NCI-H1092 treated with DMSO at 0.1 percent for 48 hours (cell line): ENCODE measurements around the gene ZFHX3.
A peak's percentile ranks its signal among the peaks of the same experiment; 100 is the strongest.

Experiments
- DNase-seq: peaks from one replicate; lab custom pipeline; 2025; lab: John Stamatoyannopoulos, UW

The ZFHX3 gene

DNA sequence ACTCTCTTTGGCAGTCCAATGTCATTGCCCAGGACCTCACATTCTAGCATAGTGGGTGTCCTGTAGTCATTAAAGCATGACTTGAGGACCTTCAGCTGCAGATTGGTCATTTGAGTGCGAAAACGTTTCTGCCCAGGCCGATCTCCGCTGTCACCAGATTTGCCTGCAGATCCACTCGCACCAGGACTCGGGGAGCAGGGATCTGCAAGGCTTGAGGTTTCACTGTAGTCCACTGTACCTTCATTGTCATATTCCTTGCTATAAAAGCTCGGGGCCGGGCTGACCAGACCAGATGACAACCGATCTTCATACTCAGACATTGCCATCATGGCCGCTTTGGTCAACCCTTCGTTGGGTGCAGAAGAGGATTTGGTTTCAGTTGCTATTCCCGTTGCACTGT is 254.2 kb downstream of the ZFHX3 start:
- no peak for DNase-seq

DNA sequence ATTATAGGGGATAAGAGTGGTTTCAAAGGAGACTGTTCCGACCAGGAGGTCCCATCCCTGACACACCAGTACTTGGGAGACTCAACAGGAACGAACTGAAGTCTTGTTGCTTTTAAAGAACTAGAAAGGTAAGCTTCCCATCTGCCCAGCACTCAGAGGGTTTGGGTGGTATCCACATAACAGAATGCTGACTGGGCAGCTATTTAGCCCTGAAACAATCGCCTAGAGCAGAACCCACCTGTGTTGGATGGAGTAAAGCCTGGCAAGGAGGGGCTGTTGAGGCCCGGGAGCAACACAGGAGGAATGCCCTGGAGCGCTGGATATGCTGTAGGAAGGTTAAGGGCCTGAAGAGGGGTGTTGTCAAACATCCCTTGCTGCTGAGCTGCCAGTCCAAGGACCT is 254.9 kb downstream of the ZFHX3 start:
- DNase-seq: no peak

DNA sequence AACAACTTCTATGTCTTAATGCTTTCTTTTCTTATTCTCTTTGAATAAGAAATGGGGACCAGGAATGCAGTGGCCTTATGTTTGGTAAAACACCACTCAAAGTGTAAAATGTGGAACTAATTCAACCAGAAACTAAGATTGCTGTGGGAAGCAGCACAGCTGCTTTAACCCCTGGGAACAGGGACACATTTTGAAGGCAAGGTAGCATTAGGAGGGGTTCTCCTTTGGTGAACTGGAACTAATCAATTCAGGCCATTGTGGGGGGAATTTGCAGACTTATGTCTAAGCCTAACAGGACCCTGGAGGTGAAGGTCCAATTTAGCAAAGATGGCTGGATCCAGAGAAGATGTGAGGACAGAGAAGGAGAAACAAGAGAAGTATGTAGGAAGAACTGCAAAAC is 256.1 kb downstream of the ZFHX3 start:
- no peak for DNase-seq

DNA sequence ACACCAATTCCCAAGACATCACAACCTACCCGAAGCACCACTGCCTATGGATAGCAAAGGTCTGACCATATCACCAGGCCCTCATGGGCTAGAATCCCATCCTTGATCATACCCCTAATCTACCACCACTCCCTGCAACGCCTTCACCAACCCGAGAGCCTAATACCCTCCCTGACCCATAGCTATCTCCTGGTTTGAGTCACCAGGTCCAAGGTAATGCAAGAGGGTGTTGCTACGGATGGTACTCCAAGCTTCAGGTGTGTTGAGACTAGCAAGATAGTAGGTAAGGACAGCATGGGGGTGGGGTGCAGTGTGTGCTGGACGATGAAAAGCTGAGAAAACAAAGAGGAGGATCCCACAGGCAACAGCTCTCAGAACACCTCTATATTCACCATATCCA is 258.0 kb downstream of the ZFHX3 start:
- no peak for DNase-seq

DNA sequence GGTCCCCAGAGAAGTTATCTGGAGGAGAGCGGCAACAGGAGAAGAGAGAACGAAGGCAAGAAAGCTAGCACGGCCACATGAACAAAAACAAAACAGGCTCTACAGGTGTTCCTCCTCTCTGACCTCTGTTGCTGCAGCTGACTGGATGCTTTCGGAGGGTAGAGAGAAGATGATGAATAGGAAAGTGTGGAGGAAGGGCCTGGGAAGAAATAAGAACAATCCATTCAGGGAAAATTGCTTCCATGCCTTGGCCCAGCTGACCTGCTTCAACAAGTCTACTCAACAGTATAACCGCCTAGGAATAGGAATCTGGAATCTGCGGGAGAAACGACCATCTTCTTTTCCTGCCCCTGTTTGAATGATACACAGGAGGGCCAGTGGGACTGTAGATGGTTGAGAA is 258.5 kb downstream of the ZFHX3 start:
- no peak for DNase-seq

DNA sequence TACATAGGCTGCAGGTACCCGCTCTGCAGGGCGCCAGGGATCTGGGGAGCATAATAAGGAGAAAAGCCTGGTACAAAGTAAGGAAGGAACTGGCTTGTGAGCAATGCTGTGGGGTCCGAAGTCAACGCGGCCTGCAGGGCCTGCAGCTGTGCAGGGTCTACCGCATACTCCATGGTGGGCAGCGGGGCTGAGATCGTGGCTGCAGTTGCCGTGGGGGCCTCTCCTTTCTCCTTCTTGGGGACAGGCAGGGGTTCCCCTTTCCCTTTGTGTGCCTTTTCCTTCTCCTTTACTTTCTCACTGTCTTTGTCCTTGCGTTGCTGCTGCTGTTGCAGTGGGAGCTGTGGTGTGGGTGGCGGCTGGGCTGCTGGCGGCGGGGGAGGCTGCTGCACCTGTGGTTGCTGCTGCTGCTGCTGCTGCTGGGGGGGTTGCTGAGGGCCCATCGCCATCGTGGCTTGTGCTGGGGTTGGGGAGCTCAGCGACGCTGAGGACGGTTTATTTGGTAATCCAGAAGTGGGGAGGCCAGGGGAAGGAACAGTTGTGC is 259.6 kb downstream of the ZFHX3 start:
- no peak for DNase-seq

DNA sequence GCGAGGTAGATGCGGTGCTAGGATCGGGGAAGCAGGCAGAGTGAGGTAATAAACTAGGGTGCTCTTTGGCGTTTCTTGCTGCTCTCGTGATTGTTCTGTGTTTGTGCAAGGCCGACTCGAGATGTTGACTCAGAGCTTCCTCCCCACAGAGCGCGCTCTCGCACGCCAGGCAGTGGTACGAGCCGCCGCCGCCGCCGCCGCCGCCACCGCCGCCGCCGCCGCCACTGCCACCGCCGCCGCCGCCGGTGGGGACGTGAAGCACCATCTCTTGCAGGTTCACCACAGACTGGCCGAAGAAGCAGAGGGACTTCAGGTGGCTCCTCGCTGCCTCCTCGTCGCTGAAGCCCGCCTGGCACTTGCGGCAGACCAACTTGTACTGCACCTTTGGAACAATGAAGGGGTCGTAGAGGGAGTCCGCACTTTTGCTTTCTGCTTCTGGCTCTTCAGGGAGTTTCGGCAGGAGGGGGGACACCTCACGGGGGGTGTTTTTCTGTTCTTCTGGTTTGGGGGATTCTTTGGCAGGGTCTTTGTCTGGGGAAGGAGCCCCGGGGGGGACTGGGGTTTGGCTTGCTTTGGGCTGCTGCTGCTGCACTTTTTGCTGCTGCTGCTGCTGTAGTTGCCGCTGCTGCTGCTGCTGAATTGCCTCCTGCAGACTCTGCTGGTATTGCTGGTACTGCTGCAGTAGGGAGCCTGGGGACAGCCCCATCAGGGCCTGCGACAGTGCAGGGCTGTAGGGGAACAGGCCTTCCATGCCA is 260.2 kb downstream of the ZFHX3 start:
- peak; percentile 49 for DNase-seq

DNA sequence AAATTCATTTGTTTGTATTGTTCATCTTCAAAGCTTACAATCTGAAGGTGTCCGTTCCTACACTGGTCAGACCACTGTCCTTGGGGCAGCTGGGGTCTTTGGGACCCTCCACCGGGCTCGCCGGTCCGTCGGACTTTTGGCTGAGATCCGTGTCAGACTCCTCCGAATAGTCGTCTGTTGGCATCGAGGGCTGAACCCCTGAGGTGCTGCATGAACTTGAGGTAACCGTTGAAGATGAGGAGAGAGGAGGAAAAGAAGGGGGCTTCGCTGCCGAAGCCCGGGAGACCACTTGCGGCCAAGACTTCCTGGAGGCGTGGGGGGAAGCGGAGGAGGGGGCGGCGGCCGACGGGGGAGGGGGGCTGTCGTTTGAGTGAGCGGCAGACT is 260.8 kb downstream of the ZFHX3 start:
- no peak for DNase-seq

DNA sequence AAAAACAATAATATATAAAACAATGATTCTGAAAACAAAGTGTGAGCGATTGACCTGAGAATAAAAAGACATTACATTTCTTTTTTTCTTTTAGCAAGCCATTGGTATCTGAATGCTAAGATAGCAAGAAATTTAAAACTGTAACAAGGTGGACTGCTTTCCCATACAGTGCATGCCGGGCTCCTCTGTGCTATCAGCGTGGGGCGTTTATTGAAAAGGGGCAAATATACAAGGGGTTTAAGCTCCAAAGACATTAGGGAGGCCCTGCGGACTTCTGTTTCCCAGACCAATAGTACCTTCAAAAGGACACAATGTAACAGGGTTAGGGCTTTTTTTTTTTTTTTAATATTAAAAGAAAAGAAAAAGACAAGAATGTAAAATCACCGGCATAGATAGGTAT is 261.3 kb downstream of the ZFHX3 start:
- no peak for DNase-seq

DNA sequence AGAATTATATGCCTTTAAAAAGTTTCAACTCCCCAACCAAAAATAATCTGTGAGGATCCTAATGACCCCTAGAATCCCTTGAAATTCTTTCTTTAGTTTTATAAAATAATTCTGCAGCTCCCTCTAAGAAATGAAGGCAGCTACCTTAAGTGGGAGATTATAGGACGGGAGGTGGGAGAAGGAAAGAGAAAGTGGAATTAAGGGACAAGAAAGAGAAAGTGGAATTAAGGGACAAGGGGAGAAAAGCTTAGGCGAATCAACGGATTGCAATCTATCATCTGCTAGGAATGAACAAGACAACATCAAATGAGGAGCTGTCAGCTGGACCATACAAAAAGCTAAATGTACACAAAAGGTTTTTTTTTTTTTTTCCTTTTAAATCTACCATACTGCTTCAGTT is 262.0 kb downstream of the ZFHX3 start:
- no peak for DNase-seq

DNA sequence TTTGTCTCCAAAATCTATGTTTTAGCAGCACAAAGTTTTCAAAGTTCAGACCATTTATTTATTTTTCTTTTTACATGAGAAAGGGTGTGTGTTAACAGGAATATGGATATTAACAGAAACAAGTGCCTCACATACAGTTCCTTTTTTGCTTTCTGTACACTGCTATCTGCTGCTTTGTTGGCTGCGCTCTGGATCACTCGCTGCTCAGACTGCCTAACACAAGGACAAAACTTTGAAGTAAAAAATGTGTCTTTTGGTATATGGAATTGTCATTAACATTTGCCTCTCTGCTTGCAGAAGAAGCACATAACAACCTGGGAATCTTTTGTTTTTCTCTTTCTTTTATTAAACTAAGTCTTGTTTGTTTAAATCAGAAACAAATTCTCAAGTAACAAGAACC is 262.8 kb downstream of the ZFHX3 start:
- no peak for DNase-seq

DNA sequence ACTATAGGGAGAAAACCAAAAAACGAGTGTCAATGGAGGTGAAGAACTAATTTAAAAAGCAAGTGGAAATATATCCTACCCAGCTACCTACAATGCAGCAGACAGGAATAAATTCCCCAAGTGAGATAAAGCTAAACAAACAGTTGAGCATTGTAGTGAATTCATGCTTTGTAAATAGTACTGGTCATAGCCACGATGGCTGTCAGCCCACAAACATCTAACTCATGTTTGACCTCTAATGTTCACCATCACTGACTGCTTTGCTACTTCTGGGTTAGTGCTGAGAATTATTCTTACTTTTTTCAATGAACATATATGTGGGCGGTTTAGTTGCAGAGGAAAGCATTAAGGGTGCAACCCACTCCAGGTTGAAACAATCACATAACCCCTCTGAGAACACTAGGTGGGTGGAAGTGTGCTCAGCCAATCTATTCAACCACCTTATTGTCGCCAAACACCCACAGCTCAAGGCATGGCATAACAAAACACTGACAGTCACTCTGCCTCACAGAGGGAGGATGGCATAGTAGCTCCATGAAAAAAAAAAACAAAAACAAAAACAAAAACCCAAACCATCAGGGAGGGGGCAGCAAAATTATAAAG is 264.1 kb downstream of the ZFHX3 start:
- DNase-seq: no peak

DNA sequence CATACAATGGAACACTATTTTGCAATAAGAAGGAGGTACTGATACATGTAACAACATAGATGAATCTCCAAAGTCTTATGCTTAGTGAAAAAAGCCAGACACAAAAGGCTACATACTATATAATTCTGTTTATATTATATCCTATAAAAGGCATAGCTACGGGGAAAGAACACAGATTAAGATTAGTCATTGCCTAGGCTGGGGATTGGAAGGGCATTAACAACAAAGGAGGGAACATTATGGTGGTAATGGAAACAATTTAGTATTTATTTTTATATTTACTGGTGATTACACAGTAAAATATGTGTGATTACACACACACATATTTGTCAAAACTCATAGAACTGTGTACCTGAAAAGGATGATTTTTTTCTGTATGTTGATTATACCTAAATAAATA is 278.1 kb downstream of the ZFHX3 start:
- no peak for DNase-seq

DNA sequence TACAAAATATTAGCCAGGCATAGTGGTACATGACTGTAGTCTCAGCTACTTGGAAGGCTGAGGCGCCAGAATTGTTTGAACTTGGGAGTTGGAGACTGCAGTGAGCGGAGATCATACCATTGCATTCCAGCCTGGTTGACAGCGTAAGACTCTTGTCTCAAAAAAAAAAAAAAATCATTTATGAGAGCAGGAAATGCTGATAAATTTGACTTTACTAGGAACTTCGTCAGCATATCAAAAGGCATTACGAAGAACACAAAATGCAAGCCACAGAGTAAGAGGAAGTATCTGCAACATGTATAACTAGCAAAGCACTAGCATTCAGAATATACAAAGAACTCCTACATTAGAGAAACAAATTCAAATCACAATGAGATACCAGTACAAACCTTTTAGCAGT is 279.3 kb downstream of the ZFHX3 start:
- DNase-seq: no peak

DNA sequence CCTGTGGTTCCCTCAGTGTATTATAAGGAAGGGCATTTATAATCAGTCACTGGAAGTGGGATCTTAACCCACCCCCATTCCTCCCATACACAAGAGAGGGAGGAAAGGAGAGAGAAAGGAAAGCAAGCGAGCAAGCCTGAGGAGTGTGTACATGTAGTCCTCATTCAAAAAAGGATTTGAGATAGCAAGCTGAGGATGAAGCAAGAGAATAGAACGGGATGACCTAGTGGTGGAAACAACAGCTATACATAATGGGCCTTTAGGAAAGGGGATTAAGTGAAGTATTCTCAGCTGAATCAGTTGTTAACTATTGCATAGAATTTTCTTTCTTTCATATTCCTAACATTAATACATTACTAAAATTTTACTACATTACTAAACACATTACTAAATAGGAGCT is 281.4 kb downstream of the ZFHX3 start:
- no peak for DNase-seq

DNA sequence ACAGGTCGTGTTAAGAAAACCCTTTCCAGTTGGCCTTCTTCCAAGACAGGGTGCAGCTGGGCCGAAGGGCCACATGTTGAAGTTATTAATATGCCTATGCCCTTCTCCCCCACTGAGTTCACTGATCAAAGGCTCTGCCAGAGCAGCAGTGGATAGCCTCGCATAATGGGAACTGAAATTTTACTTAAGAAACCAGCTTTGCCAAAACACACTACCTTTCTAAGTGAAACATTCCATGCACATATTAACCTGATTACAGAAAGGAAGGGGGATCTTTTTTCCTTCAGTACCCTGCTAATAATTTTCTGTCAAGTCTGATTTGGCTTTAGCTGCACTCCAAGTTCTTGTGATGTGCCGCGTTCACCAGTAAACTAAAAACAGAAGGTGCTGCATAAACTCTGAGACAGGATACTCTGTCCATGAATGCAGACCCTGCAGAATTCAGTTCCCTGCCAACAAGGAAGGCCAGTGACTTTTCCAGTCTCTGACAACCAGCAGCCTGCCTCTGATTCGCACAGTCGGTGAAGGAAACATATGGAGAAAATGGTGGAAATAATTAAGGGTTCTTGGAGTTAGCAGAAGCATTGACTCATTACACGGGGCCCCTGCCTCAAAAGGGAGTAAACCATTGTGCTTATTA is 283.8 kb downstream of the ZFHX3 start:
- no peak for DNase-seq

DNA sequence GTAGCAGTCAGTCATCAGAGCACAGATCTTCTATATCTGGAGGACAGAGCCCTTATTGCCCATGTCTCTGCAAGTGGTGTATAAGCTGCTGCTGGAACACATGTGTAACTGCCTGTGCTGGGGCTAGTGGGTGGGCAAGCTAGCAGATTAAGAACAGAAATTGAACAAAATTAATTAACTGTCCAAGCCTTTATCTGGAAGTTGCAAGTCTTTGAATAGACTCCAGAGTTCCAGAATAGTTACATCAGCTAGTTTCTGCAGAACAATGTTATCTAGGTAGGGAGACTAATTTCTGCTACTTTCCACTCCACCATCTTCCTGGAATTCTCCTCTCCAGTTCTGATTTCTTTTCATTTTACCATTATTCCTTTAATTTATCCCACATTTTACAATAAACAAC is 287.3 kb downstream of the ZFHX3 start:
- no peak for DNase-seq

DNA sequence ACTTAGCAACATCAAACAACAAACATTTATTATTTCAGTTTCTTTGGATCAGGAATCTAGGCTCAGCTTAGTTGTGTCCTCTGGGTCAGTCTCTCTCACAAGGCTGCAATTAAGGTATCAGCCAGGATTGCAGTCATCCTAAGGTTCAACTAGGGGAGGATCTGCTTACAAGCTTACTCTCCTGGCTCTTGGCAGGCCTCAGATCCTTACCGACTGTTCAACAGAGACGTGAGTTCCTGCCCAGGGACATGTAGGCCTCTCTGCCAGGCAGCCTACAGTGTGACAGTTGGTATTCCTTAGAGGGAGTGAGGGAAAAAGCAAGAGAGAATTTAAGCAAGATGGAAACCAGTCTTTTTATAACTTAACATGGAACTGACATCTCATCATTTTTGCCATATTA is 294.0 kb downstream of the ZFHX3 start:
- no peak for DNase-seq

DNA sequence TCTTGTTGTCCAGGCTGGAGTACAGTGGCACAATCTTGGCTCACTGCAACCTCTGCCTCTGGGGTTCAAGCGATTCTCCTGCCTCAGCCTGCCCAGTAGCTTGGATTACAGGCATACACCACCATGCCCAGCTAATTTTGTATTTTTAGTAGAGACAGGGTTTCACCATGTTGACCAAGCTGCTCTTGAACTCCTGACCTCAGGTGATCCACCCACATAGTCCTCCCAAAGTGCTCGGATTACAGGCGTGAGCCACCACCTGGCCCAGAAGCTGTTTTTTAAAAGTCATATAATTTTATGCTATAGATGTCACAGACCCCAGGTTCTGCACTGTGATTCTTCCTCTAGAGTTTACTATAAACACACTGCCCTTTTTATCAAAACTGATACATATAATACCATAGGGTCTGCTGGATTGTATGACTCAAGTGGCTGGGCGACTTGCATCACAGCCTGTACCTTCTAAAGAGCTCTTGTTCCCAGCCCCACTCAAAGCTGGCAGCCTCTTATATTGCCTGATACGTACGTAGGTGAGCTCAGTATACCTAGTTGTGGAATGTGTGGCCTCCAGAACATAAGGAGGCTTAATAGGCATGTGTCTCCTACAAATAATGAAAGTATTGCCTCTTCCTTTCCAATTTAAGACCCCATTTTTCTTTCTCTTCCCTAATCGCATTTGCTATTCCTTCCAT is 295.8 kb downstream of the ZFHX3 start:
- no peak for DNase-seq

DNA sequence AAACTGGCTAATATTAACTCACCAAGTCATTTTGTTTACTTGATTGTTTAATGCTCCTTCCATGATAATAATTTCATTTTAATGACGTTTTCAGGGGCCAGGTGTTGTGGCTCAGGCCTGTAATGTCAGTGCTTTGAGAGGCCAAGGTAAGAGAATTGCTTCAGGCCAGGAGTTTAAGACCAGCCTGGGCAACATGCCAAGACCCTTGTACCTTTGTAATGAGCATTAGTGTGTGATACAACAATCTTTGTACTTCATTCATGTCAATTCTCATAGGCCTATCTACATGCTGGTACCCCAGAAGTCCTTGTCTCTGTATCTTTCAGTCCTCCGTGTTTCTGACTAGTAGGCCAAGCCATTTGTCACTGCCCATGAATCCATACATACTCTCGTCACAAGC is 296.9 kb downstream of the ZFHX3 start:
- peak; percentile 4 for DNase-seq

DNA sequence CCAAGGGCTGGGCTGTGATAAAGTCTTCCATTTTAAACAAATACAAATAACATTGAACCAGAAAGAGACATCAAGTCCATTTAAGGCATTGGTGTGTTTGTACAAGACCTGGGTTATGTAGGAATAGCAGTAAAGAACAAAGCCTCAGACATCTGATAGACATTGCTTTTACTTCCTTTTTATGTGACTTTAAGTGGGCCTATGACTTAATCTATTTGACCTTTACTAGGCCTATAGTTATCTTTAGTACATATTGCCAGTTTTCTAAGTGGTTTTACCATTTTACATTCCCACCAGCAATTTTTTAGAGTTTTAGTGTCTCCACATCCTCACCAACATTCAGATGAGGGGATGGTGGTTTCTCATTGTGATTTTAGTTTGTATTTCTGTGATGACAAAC is 298.8 kb downstream of the ZFHX3 start:
- no peak for DNase-seq

DNA sequence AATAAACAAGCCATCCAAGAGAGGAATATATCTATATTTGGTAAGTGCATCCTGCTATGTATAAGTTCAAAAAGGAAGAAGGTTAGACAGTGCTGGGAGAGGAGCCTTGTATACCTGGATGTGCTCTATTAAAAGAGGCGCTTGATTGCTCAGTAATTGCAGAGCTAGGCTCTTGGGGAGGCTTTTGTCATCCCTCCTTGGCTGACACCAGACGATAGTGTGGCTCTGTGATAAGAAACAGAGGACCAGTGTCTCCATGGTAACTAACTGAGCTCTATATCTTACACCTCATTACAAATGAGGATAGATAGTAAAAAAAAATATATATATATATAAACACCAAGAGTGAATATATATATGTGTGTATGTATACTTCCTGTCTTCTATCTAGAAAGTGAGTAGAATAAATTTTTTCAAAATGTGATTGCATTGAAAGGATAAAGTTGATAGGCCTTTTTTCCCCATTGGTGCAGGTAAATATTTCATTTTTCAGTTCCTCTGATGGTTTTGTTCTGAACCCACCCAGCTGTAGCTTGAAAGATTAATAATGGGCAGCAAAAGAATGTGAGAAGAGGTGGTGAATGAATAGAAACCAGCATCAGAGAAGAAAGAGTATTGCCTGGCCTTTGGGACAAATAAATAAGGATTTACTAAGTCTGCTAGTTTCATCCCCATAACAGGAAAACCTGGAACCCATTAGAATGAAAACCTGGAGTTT is 303.7 kb downstream of the ZFHX3 start:
- no peak for DNase-seq
